ENCODE measurements around the gene IQCH.
A peak's percentile ranks its signal among the peaks of the same experiment; 100 is the strongest.

IQCH gene

GRCh38 chr15:67512933-67513714, 258.5 kb downstream of the IQCH start:
- no peaks in the 10 kb centered on the region for H3K9me3 ChIP-seq (ENCODE audit: control insufficient read depth in 5 of 5, low read length in 5 of 5)
- peaks cover 0 to 19% (median 9%) of the 10 kb centered on the region in 5 donors for H3K36me3 ChIP-seq (ENCODE audit: control insufficient read depth in 5 of 5, insufficient read depth in 5 of 5, low read length in 5 of 5)
- no peak overlapping the region for H3K4me3 ChIP-seq (ENCODE audit: low read depth in 1 of 5, low read length in 5 of 5)
- H3K9ac ChIP-seq (ENCODE audit: low read length in 5 of 5), result no peak overlapping the region
- H3K27ac ChIP-seq (ENCODE audit: low read depth, low read length), result no peak overlapping the region
- H3K4me1 ChIP-seq (ENCODE audit: control insufficient read depth in 5 of 5, insufficient read depth in 5 of 5, low read length in 5 of 5), result peaks cover 0 to 13% (median 3%) of the 10 kb centered on the region in 5 donors
- no peaks in the 10 kb centered on the region for H3K27me3 ChIP-seq (ENCODE audit: control insufficient read depth in 5 of 5, insufficient read depth in 4 of 5, low read length in 5 of 5)

- H3K27ac ChIP-seq (ENCODE audit: low read depth, low read length), result no peak overlapping the region
- no peaks in the 10 kb centered on the region for H3K27me3 ChIP-seq (ENCODE audit: control insufficient read depth in 5 of 5, insufficient read depth in 4 of 5, low read length in 5 of 5)
- H3K4me1 ChIP-seq (ENCODE audit: control insufficient read depth in 5 of 5, insufficient read depth in 5 of 5, low read length in 5 of 5), result peaks cover 0 to 13% (median 3%) of the 10 kb centered on the region in 5 donors
- no peak overlapping the region for H3K4me3 ChIP-seq (ENCODE audit: low read depth in 1 of 5, low read length in 5 of 5)
- peaks cover 0 to 19% (median 9%) of the 10 kb centered on the region in 5 donors for H3K36me3 ChIP-seq (ENCODE audit: control insufficient read depth in 5 of 5, insufficient read depth in 5 of 5, low read length in 5 of 5)
- no peaks in the 10 kb centered on the region for H3K9me3 ChIP-seq (ENCODE audit: control insufficient read depth in 5 of 5, low read length in 5 of 5)
- no peak overlapping the region for H3K9ac ChIP-seq (ENCODE audit: low read length in 5 of 5)
Observed at GRCh38 chr15:67515090-67515489, 260.5 kb downstream of the IQCH start.

- H3K27me3 ChIP-seq (ENCODE audit: control insufficient read depth in 5 of 5, insufficient read depth in 4 of 5, low read length in 5 of 5), result no peaks in the 10 kb centered on the region
- H3K9ac ChIP-seq (ENCODE audit: low read length in 5 of 5), result no peak overlapping the region
- H3K9me3 ChIP-seq (ENCODE audit: control insufficient read depth in 5 of 5, low read length in 5 of 5), result no peaks in the 10 kb centered on the region
- H3K4me1 ChIP-seq (ENCODE audit: control insufficient read depth in 5 of 5, insufficient read depth in 5 of 5, low read length in 5 of 5), result peaks cover 0 to 17% (median 7%) of the 10 kb centered on the region in 5 donors
- peaks cover 0 to 19% (median 9%) of the 10 kb centered on the region in 5 donors for H3K36me3 ChIP-seq (ENCODE audit: control insufficient read depth in 5 of 5, insufficient read depth in 5 of 5, low read length in 5 of 5)
- no peak overlapping the region for H3K27ac ChIP-seq (ENCODE audit: low read depth, low read length)
- H3K4me3 ChIP-seq (ENCODE audit: low read depth in 1 of 5, low read length in 5 of 5), result no peak overlapping the region
Observed at GRCh38 chr15:67515557-67515956, 261.0 kb downstream of the IQCH start.

- H3K4me3 ChIP-seq (ENCODE audit: low read depth in 1 of 5, low read length in 5 of 5), result peak overlapping the region; percentile 83 to 98 (median 92)
- peak overlapping the region; percentile 99 for H3K27ac ChIP-seq (ENCODE audit: low read depth, low read length)
- H3K27me3 ChIP-seq (ENCODE audit: control insufficient read depth in 5 of 5, insufficient read depth in 4 of 5, low read length in 5 of 5), result no peaks in the 10 kb centered on the region
- H3K9ac ChIP-seq (ENCODE audit: low read length in 5 of 5), result peak overlapping the region; percentile 66 to 93 (median 81)
- peaks cover 0 to 36% (median 28%) of the 10 kb centered on the region in 5 donors for H3K4me1 ChIP-seq (ENCODE audit: control insufficient read depth in 5 of 5, insufficient read depth in 5 of 5, low read length in 5 of 5)
- H3K9me3 ChIP-seq (ENCODE audit: control insufficient read depth in 5 of 5, low read length in 5 of 5), result no peaks in the 10 kb centered on the region
- no peaks in the 10 kb centered on the region for H3K36me3 ChIP-seq (ENCODE audit: control insufficient read depth in 5 of 5, insufficient read depth in 5 of 5, low read length in 5 of 5)
Observed at GRCh38 chr15:67520321-67521028, 265.9 kb downstream of the IQCH start.

- H3K27ac ChIP-seq (ENCODE audit: low read depth, low read length), result peak within 1 kb of the TSS; percentile 99
- peaks cover 0 to 36% (median 28%) of the 10 kb centered on the region in 5 donors for H3K4me1 ChIP-seq (ENCODE audit: control insufficient read depth in 5 of 5, insufficient read depth in 5 of 5, low read length in 5 of 5)
- H3K9me3 ChIP-seq (ENCODE audit: control insufficient read depth in 5 of 5, low read length in 5 of 5), result no peaks in the 10 kb centered on the region
- peak within 1 kb of the TSS; percentile 84 to 95 (median 93) for H3K9ac ChIP-seq (ENCODE audit: low read length in 5 of 5)
- peaks cover 0 to 3% (median 0%) of the 10 kb centered on the region in 5 donors for H3K36me3 ChIP-seq (ENCODE audit: control insufficient read depth in 5 of 5, insufficient read depth in 5 of 5, low read length in 5 of 5)
- H3K27me3 ChIP-seq (ENCODE audit: control insufficient read depth in 5 of 5, insufficient read depth in 4 of 5, low read length in 5 of 5), result no peaks in the 10 kb centered on the region
- peak within 1 kb of the TSS; percentile 83 to 98 (median 92) for H3K4me3 ChIP-seq (ENCODE audit: low read depth in 1 of 5, low read length in 5 of 5)
Observed at GRCh38 chr15:67521029-67521782, 266.6 kb downstream of the IQCH start, which contains the start of gene C15orf61. C15orf61 (plus strand) TSS chr15:67521131; CDS start chr15:67521249, 118 bp downstream.

GRCh38 chr15:67521783-67522568, 267.4 kb downstream of the IQCH start:
- peak overlapping the region; percentile 84 to 95 (median 93) for H3K9ac ChIP-seq (ENCODE audit: low read length in 5 of 5)
- H3K27me3 ChIP-seq (ENCODE audit: control insufficient read depth in 5 of 5, insufficient read depth in 4 of 5, low read length in 5 of 5), result no peaks in the 10 kb centered on the region
- peak overlapping the region; percentile 76 to 98 (median 91) for H3K4me3 ChIP-seq (ENCODE audit: low read depth in 1 of 5, low read length in 5 of 5)
- peak overlapping the region; percentile 99 for H3K27ac ChIP-seq (ENCODE audit: low read depth, low read length)
- no peaks in the 10 kb centered on the region for H3K9me3 ChIP-seq (ENCODE audit: control insufficient read depth in 5 of 5, low read length in 5 of 5)
- peaks cover 0 to 36% (median 28%) of the 10 kb centered on the region in 5 donors for H3K4me1 ChIP-seq (ENCODE audit: control insufficient read depth in 5 of 5, insufficient read depth in 5 of 5, low read length in 5 of 5)
- H3K36me3 ChIP-seq (ENCODE audit: control insufficient read depth in 5 of 5, insufficient read depth in 5 of 5, low read length in 5 of 5), result peaks cover 0 to 10% (median 0%) of the 10 kb centered on the region in 5 donors

GRCh38 chr15:67523330-67523729, 268.7 kb downstream of the IQCH start:
- Histone ChIP-seq H3K9me3 (ENCODE audit: control insufficient read depth in 5 of 5, low read length in 5 of 5) (no peaks in the 10 kb centered on the region), H3K27ac (ENCODE audit: low read depth, low read length) (peak overlapping the region; percentile 99), H3K27me3 (ENCODE audit: control insufficient read depth in 5 of 5, insufficient read depth in 4 of 5, low read length in 5 of 5) (no peaks in the 10 kb centered on the region), H3K4me1 (ENCODE audit: control insufficient read depth in 5 of 5, insufficient read depth in 5 of 5, low read length in 5 of 5) (peaks cover 0 to 36% (median 28%) of the 10 kb centered on the region in 5 donors), H3K4me3 (ENCODE audit: low read depth in 1 of 5, low read length in 5 of 5) (peak overlapping the region in 1 of 5 donors; percentile 91), H3K9ac (ENCODE audit: low read length in 5 of 5) (peak overlapping the region in 2 of 5 donors; percentile 51 to 95), H3K36me3 (ENCODE audit: control insufficient read depth in 5 of 5, insufficient read depth in 5 of 5, low read length in 5 of 5) (peaks cover 0 to 15% (median 6%) of the 10 kb centered on the region in 5 donors)

- Histone ChIP-seq H3K9ac (ENCODE audit: low read length in 5 of 5) (peak overlapping the region in 2 of 5 donors; percentile 25 to 66), H3K9me3 (ENCODE audit: control insufficient read depth in 5 of 5, low read length in 5 of 5) (no peaks in the 10 kb centered on the region), H3K36me3 (ENCODE audit: control insufficient read depth in 5 of 5, insufficient read depth in 5 of 5, low read length in 5 of 5) (peaks cover 0 to 15% (median 6%) of the 10 kb centered on the region in 5 donors), H3K27me3 (ENCODE audit: control insufficient read depth in 5 of 5, insufficient read depth in 4 of 5, low read length in 5 of 5) (no peaks in the 10 kb centered on the region), H3K4me3 (ENCODE audit: low read depth in 1 of 5, low read length in 5 of 5) (no peak overlapping the region), H3K27ac (ENCODE audit: low read depth, low read length) (no peak overlapping the region), H3K4me1 (ENCODE audit: control insufficient read depth in 5 of 5, insufficient read depth in 5 of 5, low read length in 5 of 5) (peaks cover 0 to 36% (median 28%) of the 10 kb centered on the region in 5 donors)
Observed at GRCh38 chr15:67524235-67524634, 269.6 kb downstream of the IQCH start.

GRCh38 chr15:67528513-67528912, 273.9 kb downstream of the IQCH start:
- H3K27ac ChIP-seq (ENCODE audit: low read depth, low read length), result no peak overlapping the region
- peaks cover 0 to 7% (median 0%) of the 10 kb centered on the region in 5 donors for H3K4me1 ChIP-seq (ENCODE audit: control insufficient read depth in 5 of 5, insufficient read depth in 5 of 5, low read length in 5 of 5)
- no peaks in the 10 kb centered on the region for H3K27me3 ChIP-seq (ENCODE audit: control insufficient read depth in 5 of 5, insufficient read depth in 4 of 5, low read length in 5 of 5)
- no peak overlapping the region for H3K4me3 ChIP-seq (ENCODE audit: low read depth in 1 of 5, low read length in 5 of 5)
- no peak overlapping the region for H3K9ac ChIP-seq (ENCODE audit: low read length in 5 of 5)
- peaks cover 0 to 15% (median 6%) of the 10 kb centered on the region in 5 donors for H3K36me3 ChIP-seq (ENCODE audit: control insufficient read depth in 5 of 5, insufficient read depth in 5 of 5, low read length in 5 of 5)
- no peaks in the 10 kb centered on the region for H3K9me3 ChIP-seq (ENCODE audit: control insufficient read depth in 5 of 5, low read length in 5 of 5)

Measured in subcutaneous abdominal adipose tissue (tissue), 5 donors.